ENCODE results near the gene C11orf52. TPM values are rescaled to one million over a fixed set of nuclear protein-coding genes. Genes with fewer than 3 reads are reported as not detected.

The C11orf52 gene
- polyA plus RNA-seq, 2 of the 4 experiments (the other 2 are of a cell fraction) = 0.08 to 0.13 TPM

GRCh38 chr11:111939836-111940604, 21.3 kb downstream of the C11orf52 start:
- Histone ChIP-seq H3K4me3 (no peak overlapping the region), H3K4me2 (peak overlapping the region; percentile 97), H3K9me3 (no peaks in the 10 kb centered on the region), H3K27ac (peak overlapping the region; percentile 62 to 89; a peak in 4 of 6 replicates), H3K4me1 (peaks cover 81% of the 10 kb centered on the region)
- DNase-seq (ENCODE audit: low read depth in 1 of 2, low spot score in 1 of 2) (no peak), ATAC-seq (no peak), FAIRE-seq (no peak)
- POLR2A ChIA-PET = interaction anchor here (1.1 to 2.1 kb wide), 2 partner anchors 13 kb away, joined by 4 to 11 read pairs; no protein-coding TSS in a partner anchor
- WGBS (ENCODE audit: missing lambda C conversion rate) = 84% methylated on average over 4 of the region's 4 CpGs
- CTCF ChIA-PET = interaction anchor here (0.8 to 1.4 kb wide), 2 partner anchors 8 kb away, joined by 3 to 5 read pairs; no protein-coding TSS in a partner anchor
- no peak for TF ChIP-seq MAFK (IDR thresholded peaks at IDR 0.05; ENCODE audit: partially characterized antibody)
- no peak for TF ChIP-seq JUNB (IDR thresholded peaks at IDR 0.05)
- no peak for TF ChIP-seq CTCF (IDR thresholded peaks at IDR 0.05)
- no peak for TF ChIP-seq PHF8 (IDR thresholded peaks at IDR 0.05; ENCODE audit: borderline replicate concordance, low read depth)
- no peak for TF ChIP-seq POLR2AphosphoS2 (conservative IDR thresholded peaks at IDR 0.05; ENCODE audit: low read length)
- TF ChIP-seq RCOR1 (IDR thresholded peaks at IDR 0.05; ENCODE audit: low read depth, low read length) = no peak
- TF ChIP-seq ZSCAN20 (CRISPR knock-in tag; IDR thresholded peaks at IDR 0.05) = no peak
- TF ChIP-seq CHD4 (IDR thresholded peaks at IDR 0.05; ENCODE audit: borderline replicate concordance) = no peak
- no peak for TF ChIP-seq KDM5A (IDR thresholded peaks at IDR 0.05)
- TF ChIP-seq MAX (IDR thresholded peaks at IDR 0.05) = no peak
- no peak for TF ChIP-seq TP53 (CRISPR knock-in tag; IDR thresholded peaks at IDR 0.05)
- TF ChIP-seq ESRRA (IDR thresholded peaks at IDR 0.05; ENCODE audit: borderline replicate concordance, low read length) = no peak
- TF ChIP-seq TFCP2L1 (CRISPR knock-in tag; IDR thresholded peaks at IDR 0.05) = no peak
- TF ChIP-seq HDAC2 (IDR thresholded peaks at IDR 0.05) = no peak
- TF ChIP-seq HOXB13 (CRISPR knock-in tag; IDR thresholded peaks at IDR 0.05; ENCODE audit: low read depth) = no peak
- no peak for TF ChIP-seq SREBF2 (IDR thresholded peaks at IDR 0.05)
- TF ChIP-seq RNF2 (IDR thresholded peaks at IDR 0.05; ENCODE audit: borderline replicate concordance, low read depth) = no peak
- TF ChIP-seq FOSL2 (IDR thresholded peaks at IDR 0.05) = no peak
- no peak for TF ChIP-seq FOSL2 (CRISPR knock-in tag; IDR thresholded peaks at IDR 0.05)

GRCh38 chr11:111941963-111942362, 23.2 kb downstream of the C11orf52 start:
- DNase-seq (ENCODE audit: low read depth in 1 of 2, low spot score in 1 of 2) (no peak), ATAC-seq (no peak), FAIRE-seq (no peak)
- no peaks in the 10 kb centered on the region for H3K9me3 ChIP-seq
- peak overlapping the region; percentile 83 to 85 for H3K27ac ChIP-seq
- POLR2A ChIA-PET = interaction anchor here (0.9 kb wide), 1 partner anchor 70 kb away, joined by 3 read pairs; the partner anchor contains the start of gene ALG9
- 66% methylated on average over 5 of the region's 5 CpGs for WGBS (ENCODE audit: missing lambda C conversion rate)
- H3K4me3 ChIP-seq = no peak overlapping the region
- TF ChIP-seq HOXA7 (CRISPR knock-in tag; IDR thresholded peaks at IDR 0.05) = no peak
- TF ChIP-seq EHMT2 (IDR thresholded peaks at IDR 0.05; ENCODE audit: low read depth) = no peak
- TF ChIP-seq FOSL2 (IDR thresholded peaks at IDR 0.05) = no peak
- TF ChIP-seq FOSL2 (CRISPR knock-in tag; IDR thresholded peaks at IDR 0.05) = no peak
- TF ChIP-seq JUNB (IDR thresholded peaks at IDR 0.05) = no peak
- TF ChIP-seq HDAC2 (IDR thresholded peaks at IDR 0.05) = no peak
- TF ChIP-seq CEBPB (IDR thresholded peaks at IDR 0.05) = no peak
- CTCF ChIA-PET = interaction anchor here (0.9 to 4.7 kb wide), 2 partner anchors 13 to 40 kb away, joined by 3 to 31 read pairs; no protein-coding TSS in a partner anchor
- H3K4me2 ChIP-seq = peak overlapping the region; percentile 44
- H3K4me1 ChIP-seq = peaks cover 75% of the 10 kb centered on the region

GRCh38 chr11:111942829-111943228, 24.1 kb downstream of the C11orf52 start:
- peak overlapping the region; percentile 83 to 85 for H3K27ac ChIP-seq
- TF ChIP-seq FOSL2 (IDR thresholded peaks at IDR 0.05) (no peak), FOSL2 (CRISPR knock-in tag; IDR thresholded peaks at IDR 0.05) (peak; percentile 46), CHD4 (IDR thresholded peaks at IDR 0.05; ENCODE audit: borderline replicate concordance) (no peak)
- POLR2A ChIA-PET = interaction anchor here (2.1 kb wide), 1 partner anchor 16 kb away, joined by 9 read pairs; no protein-coding TSS in a partner anchor
- ATAC-seq = no peak
- H3K9me3 ChIP-seq = no peaks in the 10 kb centered on the region
- peaks cover 72% of the 10 kb centered on the region for H3K4me1 ChIP-seq
- CTCF ChIA-PET = interaction anchor here (0.9 to 4.7 kb wide), 3 partner anchors 10 to 39 kb away, joined by 3 to 31 read pairs (median 19); no protein-coding TSS in a partner anchor
- no peak overlapping the region for H3K4me3 ChIP-seq
- 64% methylated on average over 7 of the region's 7 CpGs for WGBS (ENCODE audit: missing lambda C conversion rate)
- H3K4me2 ChIP-seq = peak overlapping the region; percentile 44; the same call in 2 of the 3 replicates
- no peak for DNase-seq (ENCODE audit: low read depth in 1 of 2, low spot score in 1 of 2)
- no peak for FAIRE-seq
